ENCODE results near the gene CDH12.

CDH12 gene

DNA sequence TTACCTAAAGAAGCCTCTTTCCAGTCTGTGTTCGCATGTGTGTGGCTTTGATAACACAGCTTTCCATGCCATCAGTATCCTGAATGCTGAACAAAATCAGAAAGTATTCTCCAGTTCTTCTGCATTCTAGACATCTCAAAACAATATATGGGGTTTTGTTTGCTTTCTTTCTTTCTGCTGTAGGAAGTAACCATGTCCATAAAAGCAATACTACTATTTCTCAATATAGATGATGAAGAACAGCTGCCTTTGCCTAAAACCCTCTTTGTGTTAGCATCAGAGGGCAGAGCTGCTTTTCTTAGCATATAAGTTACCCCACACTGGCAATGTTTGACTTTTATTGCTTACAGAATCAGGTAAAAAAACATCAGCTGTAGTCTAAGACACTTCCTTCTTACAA lies 963.6 kb downstream of the CDH12 start:
- H3K4me3 ChIP-seq (ENCODE audit: low read depth, low read length, poor library complexity, severe bottlenecking) = no peak overlapping the region
- no peaks in the 10 kb centered on the region for H3K79me2 ChIP-seq (ENCODE audit: insufficient read depth, low read length)
- no peaks in the 10 kb centered on the region for H3K36me3 ChIP-seq (ENCODE audit: insufficient read depth, low read length)
- H3K9me2 ChIP-seq (ENCODE audit: low read depth, low read length) = no peaks in the 10 kb centered on the region
- TF ChIP-seq CTCF (IDR thresholded peaks at IDR 0.05; ENCODE audit: low read length) = no peak
- TF ChIP-seq EZH2 (IDR thresholded peaks at IDR 0.05; ENCODE audit: borderline replicate concordance, low read length) = no peak
- H2AFZ ChIP-seq (ENCODE audit: low read length) = no peak overlapping the region
- no peak overlapping the region for H3K27ac ChIP-seq (ENCODE audit: low read depth, low read length, poor library complexity, severe bottlenecking)
- no peaks in the 10 kb centered on the region for H4K20me1 ChIP-seq (ENCODE audit: insufficient read depth, low read length)
- no peaks in the 10 kb centered on the region for H3K27me3 ChIP-seq (ENCODE audit: insufficient read depth, low read length)
- no peaks in the 10 kb centered on the region for H3K4me1 ChIP-seq (ENCODE audit: insufficient read depth, low read length, severe bottlenecking)
- H3K4me2 ChIP-seq (ENCODE audit: low read length) = no peak overlapping the region
- H3F3A ChIP-seq (ENCODE audit: insufficient read depth, low read length) = no peaks in the 10 kb centered on the region
- no peaks in the 10 kb centered on the region for H3K9me3 ChIP-seq (ENCODE audit: low read length)
- no peak overlapping the region for H3K9ac ChIP-seq (ENCODE audit: low read length)

- H3K27me3 ChIP-seq (ENCODE audit: insufficient read depth, low read length) = no peaks in the 10 kb centered on the region
- H4K20me1 ChIP-seq (ENCODE audit: insufficient read depth, low read length) = no peaks in the 10 kb centered on the region
- H3K9ac ChIP-seq (ENCODE audit: low read length) = no peak overlapping the region
- no peaks in the 10 kb centered on the region for H3K9me2 ChIP-seq (ENCODE audit: low read depth, low read length)
- no peak overlapping the region for H3K27ac ChIP-seq (ENCODE audit: low read depth, low read length, poor library complexity, severe bottlenecking)
- H3K4me3 ChIP-seq (ENCODE audit: low read depth, low read length, poor library complexity, severe bottlenecking) = no peak overlapping the region
- no peaks in the 10 kb centered on the region for H3K79me2 ChIP-seq (ENCODE audit: insufficient read depth, low read length)
- H3K9me3 ChIP-seq (ENCODE audit: low read length) = no peaks in the 10 kb centered on the region
- no peak for TF ChIP-seq EZH2 (IDR thresholded peaks at IDR 0.05; ENCODE audit: borderline replicate concordance, low read length)
- no peak for TF ChIP-seq CTCF (IDR thresholded peaks at IDR 0.05; ENCODE audit: low read length)
- H3F3A ChIP-seq (ENCODE audit: insufficient read depth, low read length) = no peaks in the 10 kb centered on the region
- H3K4me2 ChIP-seq (ENCODE audit: low read length) = no peak overlapping the region
- H2AFZ ChIP-seq (ENCODE audit: low read length) = no peak overlapping the region
- no peaks in the 10 kb centered on the region for H3K4me1 ChIP-seq (ENCODE audit: insufficient read depth, low read length, severe bottlenecking)
- H3K36me3 ChIP-seq (ENCODE audit: insufficient read depth, low read length) = no peaks in the 10 kb centered on the region
Measured at GRCh38 chr5:21882074-21882745, 970.9 kb downstream of the CDH12 start.

DNA sequence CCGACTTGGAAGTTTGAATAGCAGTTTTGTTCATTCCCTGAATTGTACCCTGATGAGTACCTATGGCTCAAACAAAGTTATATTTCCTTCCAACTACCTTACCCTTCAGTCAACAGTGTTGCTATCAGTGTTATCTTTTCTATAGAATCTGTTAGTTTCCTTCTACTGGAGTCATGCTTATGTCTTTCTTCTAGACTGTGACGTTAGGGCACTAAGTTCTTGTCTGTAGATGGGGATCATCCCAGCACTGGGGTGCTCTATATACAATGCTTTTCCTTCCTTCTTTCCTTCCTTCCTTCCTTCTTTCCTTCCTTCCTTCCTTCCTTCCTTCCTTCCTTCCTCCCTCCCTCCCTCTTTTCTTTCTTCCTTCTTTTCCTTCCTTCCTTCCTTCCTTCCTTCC lies 973.0 kb downstream of the CDH12 start:
- Histone ChIP-seq H3K36me3 (ENCODE audit: insufficient read depth, low read length) (no peaks in the 10 kb centered on the region), H3K4me3 (ENCODE audit: low read depth, low read length, poor library complexity, severe bottlenecking) (no peak overlapping the region), H3K9me2 (ENCODE audit: low read depth, low read length) (no peaks in the 10 kb centered on the region), H3K4me1 (ENCODE audit: insufficient read depth, low read length, severe bottlenecking) (no peaks in the 10 kb centered on the region), H3K9me3 (ENCODE audit: low read length) (no peaks in the 10 kb centered on the region), H3K9ac (ENCODE audit: low read length) (no peak overlapping the region), H3F3A (ENCODE audit: insufficient read depth, low read length) (no peaks in the 10 kb centered on the region), H2AFZ (ENCODE audit: low read length) (no peak overlapping the region), H4K20me1 (ENCODE audit: insufficient read depth, low read length) (no peaks in the 10 kb centered on the region), H3K27me3 (ENCODE audit: insufficient read depth, low read length) (no peaks in the 10 kb centered on the region), H3K27ac (ENCODE audit: low read depth, low read length, poor library complexity, severe bottlenecking) (no peak overlapping the region), H3K79me2 (ENCODE audit: insufficient read depth, low read length) (no peaks in the 10 kb centered on the region), H3K4me2 (ENCODE audit: low read length) (no peak overlapping the region)
- TF ChIP-seq EZH2 (IDR thresholded peaks at IDR 0.05; ENCODE audit: borderline replicate concordance, low read length) (no peak), CTCF (IDR thresholded peaks at IDR 0.05; ENCODE audit: low read length) (no peak)

Measured in OCI-LY1 (cell line).